Ishikawa (cell line): ENCODE measurements around the gene MAP4K4.

Experiments used
- EGR1 ChIP-seq: IDR thresholded peaks from 2 replicates; pipeline ENCODE4 v1.6.1; 2012
- RAD21 ChIP-seq: IDR thresholded peaks from 2 replicates; pipeline ENCODE4 v1.6.1; 2012; ENCODE audit warnings: low read depth
- TF ChIP-seq, protein P1 (sequence below): IDR thresholded peaks from 2 replicates; pipeline ENCODE4 v1.6.1; 2012; ENCODE audit warnings: low read depth, mild to moderate bottlenecking

DNA sequence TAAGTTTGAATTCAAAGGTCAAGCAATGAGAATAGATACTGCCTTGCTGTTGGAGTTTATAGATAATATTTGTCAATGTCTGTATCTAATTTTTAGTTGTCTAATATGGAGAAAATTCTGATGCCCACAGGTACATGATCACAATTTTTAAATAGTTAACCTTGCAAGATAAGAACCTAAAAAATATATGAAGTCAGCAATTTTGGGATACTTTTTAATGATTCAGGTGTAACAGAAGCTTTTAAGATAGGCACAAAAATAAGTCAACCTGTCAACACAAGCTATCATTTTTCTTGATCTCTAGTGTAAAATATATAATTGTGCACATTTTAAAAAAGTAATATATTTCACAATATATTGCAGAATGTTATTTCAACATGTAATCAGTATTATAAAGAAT is 201.8 kb downstream of the MAP4K4 start:
- no peak for TF ChIP-seq EGR1
- no peak for TF ChIP-seq RAD21
- TF ChIP-seq, protein P1, sequence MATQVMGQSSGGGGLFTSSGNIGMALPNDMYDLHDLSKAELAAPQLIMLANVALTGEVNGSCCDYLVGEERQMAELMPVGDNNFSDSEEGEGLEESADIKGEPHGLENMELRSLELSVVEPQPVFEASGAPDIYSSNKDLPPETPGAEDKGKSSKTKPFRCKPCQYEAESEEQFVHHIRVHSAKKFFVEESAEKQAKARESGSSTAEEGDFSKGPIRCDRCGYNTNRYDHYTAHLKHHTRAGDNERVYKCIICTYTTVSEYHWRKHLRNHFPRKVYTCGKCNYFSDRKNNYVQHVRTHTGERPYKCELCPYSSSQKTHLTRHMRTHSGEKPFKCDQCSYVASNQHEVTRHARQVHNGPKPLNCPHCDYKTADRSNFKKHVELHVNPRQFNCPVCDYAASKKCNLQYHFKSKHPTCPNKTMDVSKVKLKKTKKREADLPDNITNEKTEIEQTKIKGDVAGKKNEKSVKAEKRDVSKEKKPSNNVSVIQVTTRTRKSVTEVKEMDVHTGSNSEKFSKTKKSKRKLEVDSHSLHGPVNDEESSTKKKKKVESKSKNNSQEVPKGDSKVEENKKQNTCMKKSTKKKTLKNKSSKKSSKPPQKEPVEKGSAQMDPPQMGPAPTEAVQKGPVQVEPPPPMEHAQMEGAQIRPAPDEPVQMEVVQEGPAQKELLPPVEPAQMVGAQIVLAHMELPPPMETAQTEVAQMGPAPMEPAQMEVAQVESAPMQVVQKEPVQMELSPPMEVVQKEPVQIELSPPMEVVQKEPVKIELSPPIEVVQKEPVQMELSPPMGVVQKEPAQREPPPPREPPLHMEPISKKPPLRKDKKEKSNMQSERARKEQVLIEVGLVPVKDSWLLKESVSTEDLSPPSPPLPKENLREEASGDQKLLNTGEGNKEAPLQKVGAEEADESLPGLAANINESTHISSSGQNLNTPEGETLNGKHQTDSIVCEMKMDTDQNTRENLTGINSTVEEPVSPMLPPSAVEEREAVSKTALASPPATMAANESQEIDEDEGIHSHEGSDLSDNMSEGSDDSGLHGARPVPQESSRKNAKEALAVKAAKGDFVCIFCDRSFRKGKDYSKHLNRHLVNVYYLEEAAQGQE, result no peak
